GM12892 (cell line): ENCODE data around the gene KIF26A.

Source experiments
- POLR2A ChIP-seq: IDR thresholded peaks from 2 replicates; pipeline ENCODE4 v1.6.1; 2011; ENCODE audit warnings: low read depth, low read length, control low read depth
- TAF1 ChIP-seq: IDR thresholded peaks from 2 replicates; pipeline ENCODE4 v1.6.1; 2011; ENCODE audit warnings: low read depth, mild to moderate bottlenecking, control low read depth, low read length, borderline replicate concordance

DNA sequence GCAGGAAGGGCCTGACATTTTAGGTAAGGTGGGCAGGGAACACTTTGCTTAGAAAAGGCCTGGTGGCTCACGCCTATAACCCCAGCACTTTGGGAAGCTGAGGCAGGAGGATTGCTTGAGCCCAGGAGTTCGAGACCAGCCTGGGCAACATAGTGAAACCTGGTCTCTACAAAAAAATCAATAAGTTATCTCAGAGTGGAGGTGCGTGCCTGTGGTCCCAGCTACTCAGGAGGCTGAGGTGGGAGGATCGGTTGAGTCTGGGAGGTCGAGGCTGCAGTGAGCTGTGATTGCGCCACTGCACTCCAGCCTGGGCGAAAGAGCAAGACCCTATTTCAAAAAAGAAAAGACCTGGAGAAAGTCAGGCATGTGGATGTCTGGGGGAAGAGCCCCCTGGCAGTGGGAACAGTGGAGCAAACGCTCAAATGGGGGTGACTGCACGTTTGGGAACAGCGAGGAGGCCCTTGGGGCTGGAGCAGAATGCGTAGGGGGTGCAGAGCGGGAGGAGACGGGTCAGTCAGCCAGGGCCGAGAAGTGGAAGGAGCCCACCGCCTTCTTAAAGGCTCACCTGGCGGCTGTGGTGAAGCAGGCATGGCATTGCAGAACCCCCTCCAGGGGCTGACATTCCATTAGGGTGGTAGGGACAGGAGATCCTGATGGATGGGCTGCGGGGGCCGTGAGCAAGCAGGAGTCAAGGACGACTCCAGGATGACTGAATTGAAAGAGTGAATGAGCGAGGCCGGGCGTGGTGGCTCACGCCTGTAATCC is 6.2 kb upstream of the KIF26A start:
- TF ChIP-seq TAF1 (no peak), POLR2A (no peak)
